Activated CD8-positive, alpha-beta T cell treated with anti-CD3 and anti-CD28 coated beads, Interleukin-2, amount 10 ng/mL, durations not matched to agents 7 days and 5 days (primary cell): ENCODE data around the gene OR10AD1. TPM values are rescaled to one million over a fixed set of nuclear protein-coding genes. Genes with fewer than 3 reads are reported as not detected.
"Not testable (repeated sequence)": the region's sequence is repeated elsewhere in the genome, so short reads cannot be mapped to it uniquely, and the experiment has no call there.

Source experiments
- ATAC-seq: fragments of 150-1000 bp; cut with Tn5 transposase; one replicate; pipeline ENCODE4 v1.10.0; 2021; ENCODE audit warnings: moderate library complexity
- CTCF ChIA-PET: fragments of 350-600 bp; sonication (Branson Sonifier 250); formaldehyde crosslinking; loops from one replicate; lab custom pipeline; 2021; ENCODE audit warnings: antibody characterized with exemption; lab: Charles Lee
- POLR2A ChIA-PET: fragments of 350-600 bp; sonication (Branson Sonifier 250); formaldehyde crosslinking; loops from one replicate; lab custom pipeline; 2021; ENCODE audit warnings: antibody characterized with exemption; lab: Charles Lee
- DNase-seq: peaks from one replicate; pipeline ENCODE4 v3.0.0-alpha.2; 2020
- H3K27ac Mint-ChIP-seq: one replicate; pipeline ENCODE4 v1.8.0; 2021; ENCODE audit warnings: mild to moderate bottlenecking, mixed read lengths
- H3K27me3 Mint-ChIP-seq: one replicate; pipeline ENCODE4 v1.8.0; 2021; ENCODE audit warnings: low read depth, mixed read lengths
- H3K36me3 Mint-ChIP-seq: one replicate; pipeline ENCODE4 v1.8.0; 2021; ENCODE audit warnings: low read depth, mixed read lengths
- H3K4me1 Mint-ChIP-seq: one replicate; pipeline ENCODE4 v1.8.0; 2021; ENCODE audit warnings: low read depth, mixed read lengths
- H3K4me3 Mint-ChIP-seq: one replicate; pipeline ENCODE4 v1.8.0; 2021; ENCODE audit warnings: mild to moderate bottlenecking, mixed read lengths
- H3K9me3 Mint-ChIP-seq: one replicate; pipeline ENCODE4 v1.8.0; 2022; ENCODE audit warnings: mixed read lengths; ENCODE audit not compliant: insufficient read depth
- total RNA-seq, 2 experiments: library from RNA; stranded (reverse); gene quantifications; one replicate each; pipeline ENCODE4 v1.2.3, GENCODE V29; 2021

OR10AD1 gene, protein sequence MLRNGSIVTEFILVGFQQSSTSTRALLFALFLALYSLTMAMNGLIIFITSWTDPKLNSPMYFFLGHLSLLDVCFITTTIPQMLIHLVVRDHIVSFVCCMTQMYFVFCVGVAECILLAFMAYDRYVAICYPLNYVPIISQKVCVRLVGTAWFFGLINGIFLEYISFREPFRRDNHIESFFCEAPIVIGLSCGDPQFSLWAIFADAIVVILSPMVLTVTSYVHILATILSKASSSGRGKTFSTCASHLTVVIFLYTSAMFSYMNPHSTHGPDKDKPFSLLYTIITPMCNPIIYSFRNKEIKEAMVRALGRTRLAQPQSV
- not detected for total RNA-seq

- Mint-ChIP-seq H3K4me3 (no peak within 1 kb of the TSS), H3K4me1 (peaks cover 35% of the 10 kb centered on the region), H3K36me3 (peaks cover 52% of the 10 kb centered on the region), H3K9me3 (peaks cover 23% of the 10 kb centered on the region), H3K27ac (no peak within 1 kb of the TSS), H3K27me3 (peaks cover under 1% of the 10 kb centered on the region)
- ATAC-seq (no peak), DNase-seq (no peak)
- CTCF ChIA-PET, result no interaction called here
- POLR2A ChIA-PET, result interaction anchor here (1.2 kb wide), 1 partner anchor 243 kb away, joined by 3 read pairs; no protein-coding TSS in a partner anchor
Observed at GRCh38 chr12:48203192-48203591, at the start of gene OR10AD1. TSS of gene OR10AD1 (minus strand) at chr12:48203292. CDS start at chr12:48203292, 0 bp downstream.

DNA sequence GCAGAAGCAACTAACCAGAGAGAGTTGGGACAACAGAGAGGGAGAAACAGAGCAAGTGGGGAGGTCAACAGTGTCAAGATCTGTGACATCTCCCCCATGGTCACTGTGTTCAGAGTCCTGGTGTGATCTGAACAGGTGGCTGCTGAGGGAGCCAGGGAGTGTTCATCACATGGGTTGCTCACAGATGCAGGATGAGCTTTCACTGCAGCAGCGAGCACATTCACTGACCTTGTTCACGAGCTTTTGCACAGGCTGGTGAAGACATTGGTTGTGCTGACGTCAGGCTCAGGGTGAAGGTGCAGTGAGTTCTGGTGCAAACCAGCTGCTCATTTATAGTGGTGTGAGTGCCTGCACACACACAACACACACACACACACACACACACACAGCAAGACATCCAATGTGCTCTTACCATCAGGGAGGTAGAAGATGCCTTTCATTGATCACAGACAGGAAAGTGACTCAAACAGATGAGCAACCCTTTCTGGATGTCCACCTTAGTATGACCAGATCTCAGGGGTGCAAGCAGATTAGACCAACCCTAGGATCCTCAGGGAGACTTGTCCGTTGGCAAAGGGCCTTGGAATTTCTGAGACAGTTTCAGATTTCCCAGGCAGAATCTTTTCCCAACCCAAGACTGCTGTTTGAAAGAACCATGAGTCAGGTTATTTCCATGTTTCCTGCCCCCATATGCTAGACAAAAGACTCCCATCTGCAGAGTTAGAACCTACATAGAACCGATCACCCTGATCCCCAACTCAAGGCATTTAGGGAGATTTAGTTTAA, 44.3 kb upstream of the OR10AD1 start:
- no peak overlapping the region for H3K27ac Mint-ChIP-seq
- no peaks in the 10 kb centered on the region for H3K4me1 Mint-ChIP-seq
- ChIA-PET POLR2A (no interaction called here), CTCF (no interaction called here)
- ATAC-seq (no peak), DNase-seq (no peak)
- no peaks in the 10 kb centered on the region for H3K9me3 Mint-ChIP-seq
- peaks cover 13% of the 10 kb centered on the region for H3K27me3 Mint-ChIP-seq
- H3K4me3 Mint-ChIP-seq, result no peak overlapping the region
- no peaks in the 10 kb centered on the region for H3K36me3 Mint-ChIP-seq

GRCh38 chr12:48237162-48237561, 34.1 kb upstream of the OR10AD1 start:
- H3K27ac Mint-ChIP-seq, result no peak overlapping the region
- ChIA-PET POLR2A (no interaction called here), CTCF (no interaction called here)
- no peak for DNase-seq
- H3K9me3 Mint-ChIP-seq, result no peaks in the 10 kb centered on the region
- no peaks in the 10 kb centered on the region for H3K36me3 Mint-ChIP-seq
- H3K4me3 Mint-ChIP-seq, result no peak overlapping the region
- no peak for ATAC-seq
- no peaks in the 10 kb centered on the region for H3K4me1 Mint-ChIP-seq
- peaks cover 13% of the 10 kb centered on the region for H3K27me3 Mint-ChIP-seq

- ATAC-seq, result no peak
- DNase-seq, result no peak
- H3K4me3 Mint-ChIP-seq, result no peak overlapping the region
- no peaks in the 10 kb centered on the region for H3K4me1 Mint-ChIP-seq
- H3K27ac Mint-ChIP-seq, result no peak overlapping the region
- H3K27me3 Mint-ChIP-seq, result peaks cover 15% of the 10 kb centered on the region
- CTCF ChIA-PET, result no interaction called here
- no peaks in the 10 kb centered on the region for H3K36me3 Mint-ChIP-seq
- H3K9me3 Mint-ChIP-seq, result peaks cover 4% of the 10 kb centered on the region
- POLR2A ChIA-PET, result no interaction called here
Observed at GRCh38 chr12:48235796-48236333, 32.8 kb upstream of the OR10AD1 start.

DNA sequence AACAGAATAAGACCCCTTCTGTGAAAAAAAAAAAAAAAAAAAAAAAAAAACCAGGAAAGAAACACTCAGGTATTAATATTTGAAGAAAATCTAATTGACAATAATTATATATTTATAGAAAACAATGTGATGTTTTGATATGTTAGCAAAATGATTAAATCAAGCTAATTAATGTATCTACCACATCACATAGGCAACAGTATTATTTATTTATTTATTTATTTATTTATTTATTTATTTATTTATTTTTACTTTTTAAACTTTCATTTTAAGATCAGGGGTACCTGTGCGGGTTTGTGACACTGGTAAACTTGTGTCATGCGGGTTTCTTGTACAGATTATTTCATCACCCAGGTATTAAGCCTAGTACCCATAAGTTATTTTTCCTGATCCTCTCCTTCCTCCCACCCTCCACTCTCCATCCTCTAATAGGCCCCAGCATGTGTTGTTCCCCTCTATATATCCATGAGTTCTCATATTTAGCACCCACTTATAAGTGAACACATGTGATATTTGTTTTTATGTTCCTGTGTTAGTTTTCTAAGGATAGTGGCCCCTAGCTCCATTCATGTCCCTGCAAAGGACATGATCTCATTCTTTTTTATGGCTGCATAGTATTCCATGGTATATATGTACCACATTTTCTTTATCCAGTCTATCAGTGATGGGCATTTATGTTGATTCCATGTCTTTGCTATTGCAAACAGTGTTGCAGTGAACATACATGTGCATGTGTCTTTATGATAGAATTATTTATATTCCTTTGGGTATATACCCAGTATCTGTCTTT, 28.3 kb upstream of the OR10AD1 start:
- H3K4me1 Mint-ChIP-seq, POLR2A ChIA-PET, H3K4me3 Mint-ChIP-seq, DNase-seq, H3K36me3 Mint-ChIP-seq, ATAC-seq, CTCF ChIA-PET, H3K27ac Mint-ChIP-seq: not testable (repeated sequence)
- H3K27me3 Mint-ChIP-seq, result peaks cover 22% of the 10 kb centered on the region
- peaks cover 13% of the 10 kb centered on the region for H3K9me3 Mint-ChIP-seq

DNA sequence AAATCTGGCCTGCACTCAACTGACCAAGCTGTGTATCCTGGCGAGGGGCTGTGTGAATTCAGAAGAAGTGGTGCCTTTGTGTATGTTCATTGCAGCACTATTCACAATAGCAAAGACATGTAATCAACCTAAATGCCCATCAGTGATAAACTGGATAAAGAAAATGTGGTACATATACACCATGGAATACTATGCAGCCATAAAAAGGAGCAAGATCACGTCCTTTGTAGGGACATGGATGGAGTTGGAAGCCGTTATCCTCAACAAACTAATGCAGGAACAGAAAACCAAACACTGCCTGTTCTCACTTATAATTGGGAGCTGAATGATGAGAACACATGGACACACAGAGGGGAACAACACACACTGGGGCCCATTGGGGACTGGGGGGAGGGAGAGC, 21.4 kb upstream of the OR10AD1 start:
- DNase-seq, H3K4me1 Mint-ChIP-seq, ATAC-seq, H3K27ac Mint-ChIP-seq, H3K36me3 Mint-ChIP-seq, H3K4me3 Mint-ChIP-seq, CTCF ChIA-PET, H3K9me3 Mint-ChIP-seq, POLR2A ChIA-PET: not testable (repeated sequence)
- H3K27me3 Mint-ChIP-seq, result peaks cover 23% of the 10 kb centered on the region

GRCh38 chr12:48221645-48222044, 18.6 kb upstream of the OR10AD1 start:
- ATAC-seq (no peak), DNase-seq (no peak)
- POLR2A ChIA-PET, result interaction anchor here (1.5 kb wide), 1 partner anchor 23 kb away, joined by 5 read pairs; no protein-coding TSS in a partner anchor
- peaks cover 2% of the 10 kb centered on the region for H3K9me3 Mint-ChIP-seq
- no peak overlapping the region for H3K27ac Mint-ChIP-seq
- no peaks in the 10 kb centered on the region for H3K4me1 Mint-ChIP-seq
- CTCF ChIA-PET, result no interaction called here
- H3K4me3 Mint-ChIP-seq, result no peak overlapping the region
- H3K27me3 Mint-ChIP-seq, result peaks cover 18% of the 10 kb centered on the region
- no peaks in the 10 kb centered on the region for H3K36me3 Mint-ChIP-seq

- Mint-ChIP-seq H3K9me3 (no peaks in the 10 kb centered on the region), H3K4me1 (no peaks in the 10 kb centered on the region), H3K27ac (no peak overlapping the region), H3K36me3 (no peaks in the 10 kb centered on the region), H3K4me3 (no peak overlapping the region), H3K27me3 (peaks cover 14% of the 10 kb centered on the region)
- no peak for ATAC-seq
- POLR2A ChIA-PET, result no interaction called here
- DNase-seq, result no peak
- CTCF ChIA-PET, result no interaction called here
Observed at GRCh38 chr12:48220701-48221100, 17.6 kb upstream of the OR10AD1 start.

GRCh38 chr12:48219631-48220030, 16.5 kb upstream of the OR10AD1 start:
- DNase-seq (no peak), ATAC-seq (no peak)
- CTCF ChIA-PET, result no interaction called here
- no peaks in the 10 kb centered on the region for H3K4me1 Mint-ChIP-seq
- no peaks in the 10 kb centered on the region for H3K9me3 Mint-ChIP-seq
- POLR2A ChIA-PET, result no interaction called here
- H3K4me3 Mint-ChIP-seq, result no peak overlapping the region
- no peak overlapping the region for H3K27ac Mint-ChIP-seq
- H3K27me3 Mint-ChIP-seq, result peaks cover 13% of the 10 kb centered on the region
- H3K36me3 Mint-ChIP-seq, result no peaks in the 10 kb centered on the region

GRCh38 chr12:48216785-48217184, 13.7 kb upstream of the OR10AD1 start:
- ATAC-seq (no peak), DNase-seq (no peak)
- Mint-ChIP-seq H3K4me3 (no peak overlapping the region), H3K27ac (no peak overlapping the region), H3K36me3 (no peaks in the 10 kb centered on the region), H3K27me3 (peaks cover 20% of the 10 kb centered on the region), H3K4me1 (peaks cover 4% of the 10 kb centered on the region), H3K9me3 (no peaks in the 10 kb centered on the region)
- ChIA-PET CTCF (no interaction called here), POLR2A (no interaction called here)

DNA sequence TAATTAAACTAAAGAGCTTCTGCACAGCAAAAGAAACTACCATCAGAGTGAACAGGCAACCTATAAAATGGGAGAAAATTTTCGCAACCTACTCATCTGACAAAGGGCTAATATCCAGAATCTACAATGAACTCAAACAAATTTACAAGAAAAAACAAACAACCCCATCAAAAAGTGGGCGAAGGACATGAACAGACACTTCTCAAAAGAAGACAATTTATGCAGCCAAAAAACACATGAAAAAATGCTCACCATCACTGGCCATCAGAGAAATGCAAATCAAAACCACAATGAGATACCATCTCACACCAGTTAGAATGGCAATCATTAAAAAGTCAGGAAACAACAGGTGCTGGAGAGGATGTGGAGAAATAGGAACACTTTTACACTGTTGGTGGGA, 6.4 kb upstream of the OR10AD1 start:
- DNase-seq, POLR2A ChIA-PET, H3K27ac Mint-ChIP-seq, ATAC-seq, H3K4me1 Mint-ChIP-seq, CTCF ChIA-PET, H3K4me3 Mint-ChIP-seq: not testable (repeated sequence)
- peaks cover 21% of the 10 kb centered on the region for H3K27me3 Mint-ChIP-seq
- peaks cover 13% of the 10 kb centered on the region for H3K36me3 Mint-ChIP-seq
- H3K9me3 Mint-ChIP-seq, result peaks cover 19% of the 10 kb centered on the region
